ENCODE data around the gene CREBRF.
"Not testable (repeated sequence)": the region's sequence is repeated elsewhere in the genome, so short reads cannot be mapped to it uniquely, and the experiment has no call there.

The CREBRF gene

DNA sequence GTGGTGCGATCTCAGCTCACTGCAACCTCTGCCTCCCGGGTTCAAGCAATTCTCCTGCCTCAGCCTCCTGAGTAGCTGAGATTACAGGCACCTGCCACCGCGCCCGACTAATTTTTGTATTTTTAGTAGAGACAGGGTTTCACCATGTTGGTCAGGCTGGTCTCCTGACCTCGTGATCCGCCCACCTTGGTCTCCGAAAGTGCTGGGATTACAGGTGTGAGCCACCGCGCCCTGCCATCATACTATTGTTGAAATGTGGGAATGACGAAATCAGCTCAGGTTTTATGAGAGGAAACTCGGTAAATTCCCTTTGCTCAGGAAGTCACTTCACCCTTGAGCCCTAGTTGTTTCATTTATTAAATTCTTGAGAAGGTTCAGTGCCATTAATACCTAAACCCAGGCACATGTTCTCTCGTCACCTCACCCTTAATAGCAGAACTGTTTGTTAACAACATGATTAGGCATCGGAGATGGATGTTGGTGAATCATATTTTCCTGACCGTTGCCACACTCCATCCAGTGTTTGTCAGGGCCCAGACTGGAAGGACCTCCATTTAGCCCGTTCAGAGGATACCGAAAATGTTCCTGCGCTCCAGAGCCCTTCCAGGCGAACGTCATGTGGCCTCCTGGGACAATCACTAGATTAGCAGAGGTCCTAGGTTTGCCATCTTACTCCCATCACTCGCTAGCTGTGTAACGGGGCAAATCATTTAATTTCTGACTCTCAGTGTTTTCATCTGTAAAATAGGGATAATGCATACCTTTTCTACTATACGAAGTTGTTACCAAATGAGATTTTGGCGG lies 20.0 kb upstream of the CREBRF start:
- peak; percentile 32 to 42 for DNase-seq (ENCODE audit: low read depth in 2 of 2)

DNA sequence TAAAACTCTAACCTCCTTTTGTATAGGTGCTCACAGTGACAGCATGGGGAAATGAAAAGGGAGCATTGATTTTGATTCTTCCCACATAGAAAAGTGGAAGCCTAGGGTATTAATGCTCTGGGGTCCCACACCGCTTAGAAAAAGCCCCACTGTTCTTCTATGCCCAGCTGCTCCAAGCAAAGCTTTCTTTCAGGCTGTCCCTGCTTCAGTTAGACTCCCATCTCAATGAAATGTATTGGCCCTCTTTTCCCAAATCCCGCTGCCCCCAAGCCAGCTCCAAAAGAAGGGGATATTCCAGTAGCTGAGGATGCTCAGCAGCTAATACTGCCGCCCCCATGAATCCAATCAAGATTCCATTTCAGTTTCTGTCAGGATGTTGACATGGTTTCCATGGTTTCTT lies 17.0 kb upstream of the CREBRF start:
- DNase-seq (ENCODE audit: low read depth in 2 of 2), result no peak

DNA sequence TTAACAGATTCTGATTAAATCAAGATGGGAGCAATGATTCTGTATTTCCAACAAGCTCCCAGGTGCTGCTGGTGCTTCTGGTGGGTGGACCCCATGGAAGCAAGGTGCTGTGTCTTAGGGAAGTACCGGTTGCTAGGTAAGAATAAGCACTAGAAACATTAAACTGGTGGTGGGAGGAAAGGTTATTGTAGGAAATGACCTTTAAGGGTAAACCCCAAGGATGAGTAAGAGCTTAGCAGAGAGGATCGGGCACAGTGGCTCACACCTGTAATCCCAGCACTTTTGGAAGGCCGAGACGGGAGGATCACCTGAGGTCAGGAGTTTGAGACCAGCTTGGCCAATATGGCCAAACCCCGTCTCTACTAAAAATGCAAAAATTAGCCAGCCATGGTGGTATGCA lies 16.2 kb upstream of the CREBRF start:
- no peak for DNase-seq (ENCODE audit: low read depth in 2 of 2)

DNA sequence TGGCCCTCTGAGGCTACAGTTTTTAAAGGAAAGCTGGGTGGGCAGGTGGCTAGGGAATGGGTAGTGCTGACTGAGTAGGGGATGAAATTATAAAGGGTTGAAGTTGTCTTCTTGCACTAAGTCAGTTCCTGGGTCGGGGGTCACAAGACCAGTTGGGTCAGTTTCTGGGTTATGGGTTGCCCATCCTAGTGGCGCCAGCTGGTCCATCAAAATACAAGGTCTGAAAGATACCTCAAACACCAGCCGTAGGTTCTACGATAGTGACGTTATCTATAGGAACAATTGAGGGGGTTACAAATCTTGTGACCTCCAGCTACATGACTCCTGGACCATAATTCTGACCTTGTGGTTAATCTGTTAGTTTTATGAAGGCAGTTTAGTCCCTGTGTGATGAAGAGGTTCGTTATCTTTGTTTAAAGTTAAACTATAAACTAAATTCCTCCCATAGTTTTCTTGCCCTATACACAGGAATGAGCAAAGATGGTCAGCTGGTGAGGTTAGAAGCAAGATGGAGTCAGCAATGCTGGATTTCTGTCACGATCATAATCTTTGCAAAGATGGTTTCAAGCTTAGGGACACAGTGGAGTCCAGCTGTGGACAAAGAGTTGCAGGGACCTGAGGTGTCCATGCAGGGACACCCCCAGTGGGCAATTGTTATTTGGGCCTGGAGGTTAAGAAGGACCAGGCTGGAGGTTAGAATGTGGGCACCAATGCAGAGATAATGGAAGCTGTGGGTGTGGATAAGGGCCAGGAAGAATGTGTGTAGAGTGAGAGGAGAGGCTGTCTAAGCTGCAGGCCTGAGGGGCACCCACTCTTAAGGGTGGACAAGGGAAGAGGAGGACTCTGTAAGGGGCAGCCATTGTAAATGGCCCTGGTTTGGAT lies 14.0 kb upstream of the CREBRF start:
- DNase-seq (ENCODE audit: low read depth in 2 of 2), result no peak

DNA sequence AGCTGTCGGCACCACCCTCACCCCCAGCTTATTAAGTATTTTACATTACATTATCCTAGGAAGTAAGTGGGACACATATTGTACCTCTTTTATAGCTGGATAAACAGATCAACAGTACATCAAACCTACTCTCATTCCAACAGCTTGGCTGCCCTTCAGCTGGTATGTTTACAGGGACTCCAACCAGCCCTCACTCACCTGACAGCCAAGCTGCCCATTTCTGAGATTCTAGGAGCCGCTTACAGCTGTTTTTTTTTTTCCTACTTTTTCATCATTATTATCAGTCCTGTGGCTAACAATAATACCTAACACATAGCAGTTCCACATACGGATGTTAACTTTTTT lies 13.4 kb upstream of the CREBRF start:
- no peak for DNase-seq (ENCODE audit: low read depth in 2 of 2)

DNA sequence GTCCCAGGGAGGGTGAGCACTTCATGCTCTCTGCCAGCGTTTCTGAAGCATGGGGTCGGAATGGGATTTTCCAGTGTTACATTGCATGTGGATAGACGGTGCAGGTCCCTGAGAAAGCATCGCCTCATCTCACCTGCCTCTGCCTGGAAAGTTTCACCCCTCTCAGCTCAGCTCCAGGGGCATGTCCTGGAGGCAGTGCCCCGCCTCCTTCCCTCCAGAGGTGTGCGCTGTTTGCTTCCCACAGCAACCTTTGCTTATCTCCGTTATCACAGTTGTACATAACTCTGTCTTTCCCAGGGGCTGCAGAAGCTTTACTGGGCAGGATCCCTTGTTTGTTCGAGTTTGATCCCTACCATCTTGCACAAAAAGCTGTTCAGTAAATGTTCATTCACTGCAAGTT lies 10.7 kb upstream of the CREBRF start:
- no peak for DNase-seq (ENCODE audit: low read depth in 2 of 2)

DNA sequence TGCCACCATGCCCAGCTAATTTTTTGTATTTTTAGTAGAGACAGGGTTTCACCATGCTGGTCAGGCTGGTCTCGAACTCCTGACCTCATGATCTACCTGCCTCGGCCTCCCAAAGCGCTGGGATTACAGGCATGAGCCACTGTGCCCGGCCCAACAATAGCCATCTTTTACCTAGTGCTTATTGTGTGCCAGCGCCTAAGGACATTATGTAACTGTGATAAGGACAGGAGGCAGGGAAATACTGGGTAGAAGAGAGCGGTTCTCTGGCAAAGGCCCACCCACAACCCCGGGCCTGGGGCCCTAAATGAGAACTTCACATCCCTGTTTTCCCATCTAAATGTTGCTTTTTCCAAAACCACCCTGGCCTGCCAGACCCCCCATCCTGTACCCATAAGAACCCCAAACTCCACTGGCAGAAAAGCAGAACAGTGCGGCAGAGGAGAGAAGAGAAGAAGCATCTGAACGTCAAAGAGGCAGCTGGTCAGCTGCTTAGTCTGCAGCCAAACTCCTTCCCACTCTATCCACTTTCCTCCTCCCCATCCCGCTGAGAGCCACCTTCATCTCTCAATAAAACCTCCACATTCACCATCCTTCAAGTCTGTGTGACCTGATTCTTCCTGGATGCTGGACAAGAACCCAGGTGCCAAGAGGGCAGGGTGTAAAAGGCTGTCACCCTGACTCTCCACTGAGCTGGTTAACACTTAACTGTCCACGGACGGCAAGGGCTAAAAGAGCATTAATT lies 8.9 kb upstream of the CREBRF start:
- not testable (repeated sequence) for DNase-seq (ENCODE audit: low read depth in 2 of 2)

DNA sequence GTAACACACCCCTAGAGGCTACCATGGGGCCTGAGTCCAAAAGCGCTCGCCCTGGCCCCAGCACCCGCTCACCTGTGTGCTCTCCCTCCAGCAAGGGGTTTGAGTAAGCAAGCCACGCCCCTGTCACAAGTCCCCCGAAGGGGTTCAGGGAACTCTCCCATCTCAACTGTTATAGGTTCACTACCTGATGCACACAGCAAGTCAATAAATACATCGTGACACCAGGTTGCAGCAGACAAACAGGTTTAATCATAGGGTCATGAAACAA lies 8.4 kb upstream of the CREBRF start:
- no peak for DNase-seq (ENCODE audit: low read depth in 2 of 2)

DNA sequence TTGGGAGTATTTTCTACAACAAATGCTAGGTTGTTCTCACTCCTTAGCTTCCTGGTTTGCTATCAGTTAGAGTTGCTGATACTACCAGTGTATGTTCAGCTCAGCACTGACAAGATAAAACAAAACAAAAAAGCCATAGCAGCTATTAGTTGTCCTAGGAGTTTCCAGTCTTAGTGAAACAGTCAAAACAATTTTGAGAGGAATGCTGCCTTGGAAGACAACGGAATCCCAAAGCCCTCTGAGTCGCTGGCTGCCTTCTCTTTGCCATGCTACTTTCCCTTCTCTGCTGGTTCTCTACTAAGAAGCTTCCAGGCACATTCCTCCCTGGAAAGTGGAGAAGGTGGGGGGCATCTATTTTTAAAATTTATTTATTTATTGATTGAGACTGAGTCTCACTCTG lies 5.4 kb upstream of the CREBRF start:
- no peak for DNase-seq (ENCODE audit: low read depth in 2 of 2)

DNA sequence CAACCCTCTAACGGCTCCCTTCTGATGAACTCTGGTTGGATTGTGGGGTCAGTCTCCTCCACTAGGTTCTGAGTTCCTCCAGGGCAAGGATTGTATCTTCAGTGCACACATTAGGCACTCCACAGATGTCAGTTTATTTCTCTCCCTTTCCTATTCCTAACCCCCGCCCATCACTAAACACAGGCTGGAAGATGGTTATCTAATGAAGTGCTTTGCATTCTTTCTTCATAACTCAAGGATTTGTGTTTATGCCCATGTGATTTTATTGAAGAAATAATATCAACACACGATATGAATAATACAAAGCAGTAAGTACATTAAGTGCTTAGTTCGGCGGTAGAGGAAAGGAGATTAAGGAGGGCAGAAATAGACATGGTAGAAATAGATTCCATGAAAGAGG lies 4.4 kb upstream of the CREBRF start:
- DNase-seq (ENCODE audit: low read depth in 2 of 2), result no peak

DNA sequence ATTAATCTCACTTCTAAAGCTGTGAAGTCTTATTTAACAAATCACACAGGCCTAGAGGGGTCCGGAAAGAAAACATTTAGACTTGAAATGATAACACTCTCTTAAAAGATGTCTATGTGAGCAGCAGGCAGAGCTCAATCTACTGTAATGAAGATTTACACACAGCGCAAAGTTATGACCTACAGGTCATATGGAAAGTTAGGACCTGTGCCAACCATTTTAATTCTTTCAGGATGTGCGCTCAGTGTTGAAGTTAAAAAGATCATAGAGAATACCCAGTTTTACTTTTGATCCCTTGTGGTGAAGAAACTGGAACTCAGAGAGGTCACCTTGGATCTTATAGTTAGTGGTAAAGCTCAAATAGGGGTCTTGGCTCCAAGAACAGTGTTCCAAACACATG lies 3.1 kb upstream of the CREBRF start:
- DNase-seq (ENCODE audit: low read depth in 2 of 2), result no peak

DNA sequence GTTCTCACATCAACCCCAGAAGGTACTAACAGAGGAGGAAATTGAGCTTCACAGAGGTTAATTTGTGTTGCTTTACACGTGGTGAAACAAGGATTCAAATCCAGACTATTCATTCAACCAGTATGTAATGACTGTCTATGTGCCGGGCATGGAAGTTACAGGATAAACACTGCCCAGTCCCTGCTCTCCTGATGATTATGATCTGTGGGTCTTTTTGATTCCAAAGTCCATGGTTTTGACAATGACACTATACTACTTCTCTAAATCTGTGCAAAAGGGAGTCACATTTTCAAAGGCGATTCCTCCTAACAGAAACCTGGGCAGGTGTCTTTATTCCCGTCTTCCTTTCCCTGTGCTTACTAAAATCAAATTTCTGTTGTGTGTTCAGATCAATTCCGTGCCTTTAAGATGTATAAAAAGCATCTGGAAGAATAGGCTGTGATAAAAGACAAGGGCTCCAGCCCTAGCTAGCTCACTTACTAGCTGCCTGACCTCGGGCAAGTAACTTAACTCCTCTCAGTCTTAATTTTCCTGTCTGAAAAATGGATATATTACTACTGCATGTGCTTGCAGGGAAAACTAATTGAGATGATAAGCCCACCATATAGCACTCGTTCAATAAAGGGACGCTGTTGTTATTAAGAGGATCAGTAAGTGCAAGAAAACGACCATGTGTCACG lies 970 bp upstream of the CREBRF start:
- DNase-seq (ENCODE audit: low read depth in 2 of 2), result no peak

DNA sequence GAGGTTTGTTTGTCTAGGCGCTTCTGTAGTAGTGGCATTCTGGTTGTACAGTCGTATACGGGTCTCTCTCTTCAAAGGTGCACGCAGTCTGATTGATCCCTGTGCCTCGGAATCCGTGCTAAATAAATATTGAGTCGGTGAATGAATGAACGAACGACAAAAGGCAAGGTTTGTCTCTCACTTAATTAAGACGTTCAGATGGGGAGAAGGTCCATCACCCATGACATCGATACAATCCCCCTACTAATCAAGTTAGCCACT lies 500 bp upstream of the CREBRF start:
- DNase-seq (ENCODE audit: low read depth in 2 of 2), result no peak

DNA sequence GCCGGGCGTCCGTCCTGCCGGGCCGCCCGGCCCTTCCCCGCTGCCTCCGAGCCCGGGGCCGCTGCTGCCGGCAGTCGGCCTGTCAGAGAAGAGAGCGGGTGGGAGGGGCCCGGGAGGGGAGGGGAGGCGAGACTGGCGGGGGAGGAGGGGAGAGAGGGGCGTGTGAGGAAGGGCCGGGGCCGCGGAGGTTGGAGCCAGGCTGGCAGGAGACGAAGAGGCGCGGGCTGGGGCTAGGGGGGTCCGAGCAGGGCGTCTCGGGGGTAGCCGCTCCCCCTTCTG lies 570 bp downstream of the CREBRF start:
- peak in 1 of 2 donors; percentile 75 for DNase-seq (ENCODE audit: low read depth in 2 of 2)

DNA sequence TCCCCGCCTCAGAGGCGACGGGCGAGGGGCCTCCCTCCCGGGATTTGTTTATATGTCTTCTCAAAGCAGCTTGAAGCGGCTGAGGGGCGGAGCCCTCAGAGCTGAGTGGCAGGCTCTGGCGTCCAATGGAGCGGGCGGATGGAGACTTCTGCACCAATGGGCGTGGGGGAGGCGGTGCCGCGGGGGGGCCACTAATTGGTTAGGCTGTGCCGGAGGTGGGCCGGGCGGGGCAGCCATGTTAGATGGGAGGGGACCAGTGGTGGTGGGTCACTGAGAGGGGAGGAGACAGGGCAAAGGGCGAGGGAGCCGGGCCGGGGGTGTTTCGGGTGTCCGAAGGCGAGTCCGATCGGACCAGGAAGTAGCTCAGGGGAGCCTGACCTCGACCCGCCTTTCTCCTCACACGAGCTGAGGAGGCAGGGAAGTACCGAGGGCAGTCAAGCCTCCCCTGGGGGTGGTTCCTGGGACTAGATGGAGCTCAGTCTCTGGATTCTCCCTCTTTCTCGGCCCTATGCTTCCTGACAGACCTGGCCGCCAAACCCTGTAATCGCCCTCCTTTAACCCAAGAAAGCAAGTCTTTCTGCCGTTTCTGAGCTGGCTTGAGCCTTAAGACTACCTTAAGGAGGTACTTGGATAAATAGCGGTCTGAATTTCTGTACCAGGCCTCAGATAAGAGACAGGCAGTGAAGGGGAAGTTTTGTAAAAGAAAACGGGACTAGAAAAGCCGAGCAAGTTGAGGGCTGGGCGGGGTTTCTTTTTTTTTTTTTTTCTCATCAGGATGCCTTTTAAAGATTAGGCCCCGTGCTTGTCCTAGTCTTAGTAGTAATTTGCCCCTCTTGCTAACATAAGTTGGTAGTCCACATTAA lies 1.1 kb downstream of the CREBRF start:
- DNase-seq (ENCODE audit: low read depth in 2 of 2), result peak; percentile 99

DNA sequence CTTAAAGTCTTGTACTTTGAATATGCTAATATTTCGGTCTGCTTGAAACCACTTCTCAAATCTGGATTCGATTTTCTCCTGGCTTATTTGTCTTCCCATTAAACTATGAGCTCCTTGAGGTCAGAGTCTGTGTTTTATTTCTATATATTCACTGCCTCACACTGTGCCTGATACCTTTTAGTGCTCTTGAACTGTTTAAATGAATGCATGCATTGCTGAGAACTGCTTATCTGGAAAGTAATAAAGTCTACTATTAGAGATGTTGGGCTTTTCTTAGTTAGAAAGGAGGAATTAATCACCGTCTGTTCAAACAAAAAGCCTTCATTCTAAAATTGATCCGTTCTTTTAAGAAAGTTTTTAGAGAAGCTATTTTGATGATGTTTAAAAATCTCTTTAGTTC lies 6.0 kb downstream of the CREBRF start:
- DNase-seq (ENCODE audit: low read depth in 2 of 2), result no peak

DNA sequence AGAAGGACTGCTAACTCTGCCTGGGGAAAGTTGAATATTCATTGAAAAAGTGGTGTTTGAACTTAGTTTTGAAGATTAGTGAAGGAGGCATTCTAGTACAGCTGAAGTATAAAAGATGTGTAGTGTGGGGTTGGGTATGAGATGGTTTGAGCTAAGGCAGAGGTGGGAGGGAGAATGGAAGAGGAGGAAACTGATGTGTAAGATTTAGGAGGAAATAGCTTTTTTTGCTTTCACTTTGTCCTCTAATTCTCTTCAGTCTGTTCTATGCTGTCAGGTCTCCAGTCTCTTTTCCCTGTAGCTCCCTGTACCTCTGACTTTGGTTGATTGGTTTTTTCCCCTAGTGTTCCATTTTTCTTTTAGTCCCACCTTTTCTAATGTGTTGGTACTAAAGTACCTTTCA lies 9.0 kb downstream of the CREBRF start:
- no peak for DNase-seq (ENCODE audit: low read depth in 2 of 2)

DNA sequence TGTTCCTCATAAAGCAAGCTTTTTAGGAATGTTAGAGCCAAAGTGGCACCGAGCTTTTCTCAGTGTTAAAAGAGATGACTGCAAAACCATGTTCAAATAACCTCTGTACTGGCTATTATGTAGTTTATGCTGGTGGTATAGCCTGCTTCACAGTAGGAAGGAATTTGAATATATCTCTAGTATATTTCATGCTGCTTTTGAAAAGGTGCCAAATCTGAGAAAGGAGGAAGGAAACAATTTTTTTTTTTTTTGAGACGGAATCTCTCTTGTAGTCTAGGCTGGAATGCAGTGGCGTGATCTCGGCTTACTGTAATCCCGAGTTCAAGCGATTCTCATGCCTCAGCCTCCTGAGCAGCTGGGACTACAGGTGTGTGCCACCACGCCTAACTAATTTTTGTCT lies 13.5 kb downstream of the CREBRF start:
- no peak for DNase-seq (ENCODE audit: low read depth in 2 of 2)

DNA sequence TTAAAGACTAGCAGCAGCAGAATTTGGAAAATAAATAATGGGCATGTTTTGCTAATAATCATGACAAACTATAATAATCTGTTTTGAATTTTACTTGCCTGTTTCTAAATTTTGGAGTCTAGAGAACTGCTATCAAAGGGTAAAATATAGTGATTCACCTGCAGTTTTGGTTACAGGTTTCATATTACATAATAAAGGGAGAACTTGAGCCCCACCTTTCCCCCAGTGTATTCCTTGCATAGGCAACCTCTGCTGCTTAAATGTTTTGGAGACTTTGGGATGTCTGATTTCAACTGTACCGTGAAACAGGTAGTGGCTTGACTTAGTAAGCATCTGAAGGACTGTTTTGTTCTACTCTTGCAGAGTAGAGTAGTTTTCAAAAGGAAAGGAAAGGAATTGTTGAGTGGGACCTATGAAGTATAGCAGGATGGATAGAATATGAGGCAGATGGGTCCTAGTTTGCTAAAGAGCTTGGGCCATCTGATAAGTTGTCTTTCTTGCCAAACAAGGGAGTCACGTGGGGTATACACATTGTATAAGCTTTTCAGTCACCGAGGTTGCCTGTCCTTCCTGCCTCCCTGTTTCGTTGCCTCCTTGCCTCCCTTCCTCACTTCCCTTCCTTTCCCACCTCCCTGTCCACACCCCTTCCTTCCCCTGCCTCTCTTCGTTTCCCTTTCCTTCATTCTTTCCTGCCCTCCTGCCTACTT lies 19.1 kb downstream of the CREBRF start:
- DNase-seq (ENCODE audit: low read depth in 2 of 2), result no peak

DNA sequence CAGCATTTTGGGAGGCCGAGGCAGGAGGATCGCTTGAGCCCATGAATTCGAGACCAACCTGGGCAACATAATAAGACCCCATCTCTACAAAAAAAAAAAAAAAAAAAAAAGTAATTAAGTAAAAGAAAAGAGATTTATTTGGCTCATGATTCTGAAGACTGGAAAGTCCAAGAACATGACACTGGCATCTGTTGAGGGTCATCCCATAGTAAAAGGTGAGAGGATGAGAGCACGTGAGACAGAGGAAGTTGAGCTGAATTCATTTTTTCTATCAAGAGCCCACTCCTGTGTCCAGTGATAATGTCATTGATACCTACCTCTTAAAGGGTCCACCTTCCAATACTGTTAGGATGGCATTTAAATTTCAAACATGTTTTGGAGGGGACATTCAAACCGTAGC lies 19.8 kb downstream of the CREBRF start:
- DNase-seq (ENCODE audit: low read depth in 2 of 2), result no peak

DNA sequence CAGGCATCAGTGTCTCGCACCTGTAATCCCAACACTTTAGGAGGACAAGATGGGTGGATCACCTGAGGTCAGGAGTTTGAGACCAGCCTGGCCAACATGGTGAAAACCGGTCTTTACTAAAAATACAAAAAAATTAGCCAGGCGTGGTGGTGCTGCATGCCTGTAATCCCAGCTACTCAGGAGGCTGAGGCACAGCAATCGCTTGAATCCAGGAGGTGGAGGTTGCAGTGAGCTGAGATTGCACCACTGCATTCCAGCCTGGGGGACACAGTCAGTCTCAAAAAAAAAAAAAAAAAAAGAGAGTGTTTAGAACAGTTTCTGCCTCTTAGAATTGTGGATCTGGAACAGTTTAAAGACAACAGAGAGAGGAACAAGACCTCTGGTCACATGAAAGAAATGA lies 20.3 kb downstream of the CREBRF start:
- not testable (repeated sequence) for DNase-seq (ENCODE audit: low read depth in 2 of 2)

Data from stimulated activated CD4-positive, alpha-beta T cell treated with anti-CD3 and anti-CD28 coated beads, Interleukin-15, amount 100 ng/mL, for 48 hours (primary cell).